Neutrophil (primary cell): ENCODE results near the gene RPTOR.

ENCODE experiments used
- H3K27ac ChIP-seq: fragments of 200-600 bp; sonication (generic); 2 replicates; pipeline ENCODE4 v1.5.1; 2016; ENCODE audit warnings: mild to moderate bottlenecking, moderate library complexity
- H3K27me3 ChIP-seq: fragments of 200-600 bp; sonication (generic); 2 replicates; pipeline ENCODE4 v1.6.0; 2016; ENCODE audit warnings: mild to moderate bottlenecking
- H3K36me3 ChIP-seq: fragments of 200-600 bp; sonication (generic); 2 replicates; pipeline ENCODE4 v1.5.1; 2017
- H3K4me1 ChIP-seq, 2 experiments: fragments of 200-600 bp in 1 of 2; sonication (generic) in 1 of 2; 1 replicate in 1 of 2; 2 replicates in 1 of 2; pipeline versions ENCODE4 v1.5.1 to v1.6.1; 2013 to 2016; ENCODE audit warnings: low read depth in 1 of 2, low read length in 1 of 2, mild to moderate bottlenecking in 1 of 2, moderate library complexity in 1 of 2; ENCODE audit not compliant: control insufficient read depth in 1 of 2, insufficient read depth in 1 of 2
- H3K4me3 ChIP-seq, 2 experiments: fragments of 200-600 bp in 1 of 2; sonication (generic) in 1 of 2; 1 replicate in 1 of 2; 2 replicates in 1 of 2; pipeline ENCODE4 v1.5.1; 2013 to 2016; ENCODE audit warnings: low read depth in 1 of 2, low read length in 1 of 2, mild to moderate bottlenecking in 1 of 2, moderate library complexity in 1 of 2
- H3K9me3 ChIP-seq: fragments of 200-600 bp; sonication (generic); 2 replicates; pipeline ENCODE4 v1.5.1; 2016
- CTCF ChIP-seq: fragments of 200-600 bp; sonication (generic); IDR thresholded peaks from 2 replicates; pipeline ENCODE4 v1.5.1; 2016; ENCODE audit warnings: antibody characterized with exemption

Gene RPTOR

GRCh38 chr17:80584176-80584905 lies 39.7 kb downstream of the RPTOR start:
- no peak overlapping the region for H3K27ac ChIP-seq
- H3K27me3 ChIP-seq, result peaks cover 20% of the 10 kb centered on the region
- no peak overlapping the region for H3K4me3 ChIP-seq
- H3K36me3 ChIP-seq, result no peaks in the 10 kb centered on the region
- TF ChIP-seq CTCF, result no peak
- H3K9me3 ChIP-seq, result no peaks in the 10 kb centered on the region
- peaks cover 14 to 26% of the 10 kb centered on the region in 2 experiments for H3K4me1 ChIP-seq

GRCh38 chr17:80585890-80586845 lies 41.5 kb downstream of the RPTOR start:
- Histone ChIP-seq H3K4me1 (peaks cover 14 to 26% of the 10 kb centered on the region in 2 experiments), H3K36me3 (no peaks in the 10 kb centered on the region), H3K27me3 (peaks cover 20% of the 10 kb centered on the region), H3K9me3 (no peaks in the 10 kb centered on the region), H3K27ac (no peak overlapping the region), H3K4me3 (no peak overlapping the region)
- TF ChIP-seq CTCF, result no peak

- Histone ChIP-seq H3K27ac (no peak overlapping the region), H3K4me3 (no peak overlapping the region), H3K9me3 (no peaks in the 10 kb centered on the region), H3K27me3 (peaks cover 20% of the 10 kb centered on the region), H3K4me1 (peaks cover 14 to 26% of the 10 kb centered on the region in 2 experiments), H3K36me3 (no peaks in the 10 kb centered on the region)
- no peak for TF ChIP-seq CTCF
Observed at GRCh38 chr17:80586846-80587228, 42.2 kb downstream of the RPTOR start.

GRCh38 chr17:80588702-80589383 lies 44.2 kb downstream of the RPTOR start:
- H3K27me3 ChIP-seq, result peaks cover 20% of the 10 kb centered on the region
- H3K36me3 ChIP-seq, result no peaks in the 10 kb centered on the region
- peaks cover 21 to 32% of the 10 kb centered on the region in 2 experiments for H3K4me1 ChIP-seq
- H3K27ac ChIP-seq, result no peak overlapping the region
- TF ChIP-seq CTCF, result no peak
- no peaks in the 10 kb centered on the region for H3K9me3 ChIP-seq
- H3K4me3 ChIP-seq, result no peak overlapping the region

GRCh38 chr17:80591788-80592187 lies 47.1 kb downstream of the RPTOR start:
- TF ChIP-seq CTCF, result no peak
- no peaks in the 10 kb centered on the region for H3K9me3 ChIP-seq
- no peaks in the 10 kb centered on the region for H3K36me3 ChIP-seq
- peaks cover 5% of the 10 kb centered on the region for H3K27me3 ChIP-seq
- H3K27ac ChIP-seq, result no peak overlapping the region
- H3K4me1 ChIP-seq, result peaks cover 27 to 28% of the 10 kb centered on the region in 2 experiments
- no peak overlapping the region for H3K4me3 ChIP-seq
